Measurements from ENCODE around the gene PDE6C.

Gene PDE6C

DNA sequence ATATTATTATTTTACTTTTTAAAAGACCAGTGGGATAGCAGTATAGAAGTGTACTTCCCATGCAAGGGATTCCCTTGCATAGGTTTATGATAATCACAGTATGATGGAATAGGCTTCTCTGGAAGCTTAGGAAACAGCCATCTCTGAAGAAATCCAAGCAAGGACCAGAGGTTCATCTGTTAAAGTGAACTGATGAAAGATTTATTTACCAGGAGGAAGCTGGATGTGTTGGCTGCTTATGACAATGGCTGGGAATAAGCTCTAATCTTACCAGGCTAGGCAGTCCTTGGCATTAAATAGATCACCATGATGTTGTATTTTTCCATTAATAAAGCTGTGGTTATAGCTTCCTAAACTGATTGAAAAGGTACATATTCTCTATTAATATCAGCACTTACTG, 58.0 kb downstream of the PDE6C start:
- in situ Hi-C loops (cut with HindIII; ENCODE audit: low sequenced_read_pairs), result no loop called here
- no peak for DNase-seq (ENCODE audit: low read depth)
- no peak overlapping the region for H3K4me3 ChIP-seq (ENCODE audit: low read depth, low read length)
- TF ChIP-seq, protein P1, sequence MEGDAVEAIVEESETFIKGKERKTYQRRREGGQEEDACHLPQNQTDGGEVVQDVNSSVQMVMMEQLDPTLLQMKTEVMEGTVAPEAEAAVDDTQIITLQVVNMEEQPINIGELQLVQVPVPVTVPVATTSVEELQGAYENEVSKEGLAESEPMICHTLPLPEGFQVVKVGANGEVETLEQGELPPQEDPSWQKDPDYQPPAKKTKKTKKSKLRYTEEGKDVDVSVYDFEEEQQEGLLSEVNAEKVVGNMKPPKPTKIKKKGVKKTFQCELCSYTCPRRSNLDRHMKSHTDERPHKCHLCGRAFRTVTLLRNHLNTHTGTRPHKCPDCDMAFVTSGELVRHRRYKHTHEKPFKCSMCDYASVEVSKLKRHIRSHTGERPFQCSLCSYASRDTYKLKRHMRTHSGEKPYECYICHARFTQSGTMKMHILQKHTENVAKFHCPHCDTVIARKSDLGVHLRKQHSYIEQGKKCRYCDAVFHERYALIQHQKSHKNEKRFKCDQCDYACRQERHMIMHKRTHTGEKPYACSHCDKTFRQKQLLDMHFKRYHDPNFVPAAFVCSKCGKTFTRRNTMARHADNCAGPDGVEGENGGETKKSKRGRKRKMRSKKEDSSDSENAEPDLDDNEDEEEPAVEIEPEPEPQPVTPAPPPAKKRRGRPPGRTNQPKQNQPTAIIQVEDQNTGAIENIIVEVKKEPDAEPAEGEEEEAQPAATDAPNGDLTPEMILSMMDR (IDR thresholded peaks at IDR 0.05; ENCODE audit: low read depth, low read length, missing control alignments), result no peak

DNA sequence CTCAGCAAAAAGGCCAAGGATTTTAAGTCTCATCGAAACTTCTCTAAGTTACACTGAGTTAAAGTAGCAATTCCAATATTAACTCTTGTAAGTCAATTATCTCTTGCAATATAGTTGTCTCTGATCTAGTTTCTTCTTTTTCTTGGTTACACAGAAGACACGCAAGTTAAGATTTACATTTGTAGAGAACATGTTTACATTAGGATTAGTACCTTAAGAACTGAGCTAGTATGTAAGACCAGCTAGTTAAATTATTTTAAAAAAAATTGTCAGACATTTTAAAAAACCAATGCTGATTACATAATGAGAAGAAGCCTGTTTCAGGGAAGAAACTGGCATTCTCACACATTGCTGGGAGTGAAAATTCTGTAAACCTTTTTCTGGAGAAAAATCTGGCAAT, 58.7 kb downstream of the PDE6C start:
- H3K4me3 ChIP-seq (ENCODE audit: low read depth, low read length), result no peak overlapping the region
- in situ Hi-C loops (cut with HindIII; ENCODE audit: low sequenced_read_pairs), result no loop called here
- no peak for DNase-seq (ENCODE audit: low read depth)

DNA sequence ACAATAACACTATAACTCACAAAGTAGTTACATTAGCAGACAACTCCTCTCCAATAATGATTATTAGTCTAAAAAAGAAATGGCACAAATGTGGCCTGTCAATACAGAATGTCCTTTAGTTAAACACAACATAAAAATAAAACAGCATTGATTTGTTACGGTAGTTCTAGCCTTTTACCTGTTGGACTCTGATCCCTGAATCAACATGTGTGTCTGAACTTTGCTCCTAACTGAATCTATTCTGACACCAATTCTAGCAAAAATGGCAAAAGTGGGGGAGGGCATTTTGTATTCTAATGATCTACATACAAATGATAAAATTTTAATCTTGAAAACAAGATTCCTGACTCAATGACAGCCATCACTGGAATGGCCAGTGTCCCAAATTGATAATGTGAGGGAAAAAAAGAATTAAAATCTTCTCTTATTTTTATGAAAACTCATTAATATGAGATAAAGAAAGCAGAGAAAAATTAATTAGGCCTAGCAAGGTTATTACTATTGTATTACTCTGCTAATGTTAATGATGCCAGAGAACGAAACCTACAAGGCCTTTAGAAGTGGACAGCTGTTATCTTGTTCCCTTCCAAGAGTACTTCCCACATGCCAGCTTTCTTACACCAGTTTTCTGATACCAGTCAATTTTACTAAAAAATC, 59.8 kb downstream of the PDE6C start:
- TF ChIP-seq, protein P1 (IDR thresholded peaks at IDR 0.05; ENCODE audit: low read depth, low read length, missing control alignments), result no peak
- in situ Hi-C loops (cut with HindIII; ENCODE audit: low sequenced_read_pairs), result no loop called here
- no peak overlapping the region for H3K4me3 ChIP-seq (ENCODE audit: low read depth, low read length)
- no peak for DNase-seq (ENCODE audit: low read depth)

More for the DNA sequence above, 58.7 kb downstream of the PDE6C start:
- TF ChIP-seq, protein P1 (IDR thresholded peaks at IDR 0.05; ENCODE audit: low read depth, low read length, missing control alignments), result no peak

DNA sequence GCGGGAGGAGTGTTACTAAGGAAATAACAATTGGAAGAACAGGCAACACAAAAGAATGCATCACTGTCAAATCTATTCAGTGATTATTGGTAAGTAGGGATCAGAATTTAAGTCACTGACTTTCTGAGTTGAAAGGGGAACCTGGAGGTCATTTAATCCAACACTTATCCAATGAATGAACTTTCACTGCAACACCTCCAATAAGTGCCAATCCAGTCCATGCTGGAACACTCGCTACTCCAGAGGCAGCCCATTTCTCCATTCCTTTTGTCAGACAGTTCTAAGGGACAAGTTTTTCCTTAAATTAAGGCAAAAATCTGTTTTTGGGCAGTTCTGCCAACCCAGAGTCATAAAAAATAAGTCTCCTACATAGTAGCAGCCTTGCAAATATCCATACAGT, 60.6 kb downstream of the PDE6C start:
- no peak overlapping the region for H3K4me3 ChIP-seq (ENCODE audit: low read depth, low read length)
- no peak for DNase-seq (ENCODE audit: low read depth)
- in situ Hi-C loops (cut with HindIII; ENCODE audit: low sequenced_read_pairs), result no loop called here
- TF ChIP-seq, protein P1 (IDR thresholded peaks at IDR 0.05; ENCODE audit: low read depth, low read length, missing control alignments), result no peak

DNA sequence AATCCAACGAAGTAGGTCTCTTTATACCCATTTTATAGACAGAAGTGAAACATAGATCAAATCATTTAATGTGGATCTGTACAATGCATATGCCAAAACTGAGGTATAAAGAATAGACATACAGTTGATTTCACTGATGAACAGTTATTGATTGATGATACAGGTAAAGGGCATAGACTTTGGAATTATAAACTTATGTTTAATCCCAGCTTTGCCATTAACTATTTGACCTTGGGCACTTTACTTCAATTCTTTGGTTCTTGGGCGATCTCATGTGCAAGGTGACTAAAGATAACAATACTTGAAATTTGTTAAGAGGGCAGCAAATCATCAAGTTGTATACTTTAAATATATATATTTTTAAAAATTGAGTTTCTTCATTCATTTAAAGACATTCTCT, 61.5 kb downstream of the PDE6C start:
- no peak for DNase-seq (ENCODE audit: low read depth)
- TF ChIP-seq, protein P1 (IDR thresholded peaks at IDR 0.05; ENCODE audit: low read depth, low read length, missing control alignments), result no peak
- in situ Hi-C loops (cut with HindIII; ENCODE audit: low sequenced_read_pairs), result no loop called here
- no peak overlapping the region for H3K4me3 ChIP-seq (ENCODE audit: low read depth, low read length)

DNA sequence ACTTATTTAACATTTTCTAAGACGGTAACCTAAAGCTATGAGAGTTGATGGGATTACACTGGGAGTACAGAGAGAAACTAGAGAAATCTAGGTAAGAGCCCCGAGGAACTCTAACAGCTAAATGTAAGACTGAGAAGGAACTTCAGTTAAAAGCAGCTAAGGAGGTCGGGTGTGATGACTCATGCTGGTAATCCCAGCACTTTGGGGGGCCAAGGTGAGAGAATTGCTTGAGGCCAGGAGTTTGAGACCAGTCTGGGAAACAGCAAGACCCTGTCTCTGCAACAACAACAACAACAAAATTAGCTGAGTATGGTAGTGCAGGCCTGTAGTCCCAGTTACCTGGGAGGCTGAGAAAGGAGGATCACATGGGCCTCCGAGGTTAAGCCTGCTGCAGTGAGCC, 66.0 kb downstream of the PDE6C start:
- H3K4me3 ChIP-seq (ENCODE audit: low read depth, low read length), result no peak overlapping the region
- TF ChIP-seq, protein P1 (IDR thresholded peaks at IDR 0.05; ENCODE audit: low read depth, low read length, missing control alignments), result no peak
- in situ Hi-C loops (cut with HindIII; ENCODE audit: low sequenced_read_pairs), result loop anchor here (25.0 kb wide), 1 partner anchor 341 kb away; no protein-coding TSS in a partner anchor
- DNase-seq (ENCODE audit: low read depth), result no peak

Measured in astrocyte of the cerebellum (primary cell).